Endothelial cell of umbilical vein (primary cell): Measurements from ENCODE around the gene BHMT. TPM values are rescaled to one million over a fixed set of nuclear protein-coding genes. Genes with fewer than 3 reads are reported as not detected.

Source experiments
- BruUV-seq: library from RNA; stranded (reverse); fragments of 400-500 nt; replicated peaks from 2 replicates; lab custom pipeline; 2021; lab: Mats Ljungman, UMichigan
- CTCF ChIA-PET: fragments of 300-600, 350-600 bp; sonication (Branson Sonifier 250); formaldehyde crosslinking; loops from one replicate; lab custom pipeline; 2021; ENCODE audit warnings: antibody characterized with exemption, inconsistent platforms; lab: Charles Lee
- POLR2A ChIA-PET: fragments of 300-600, 350-600 bp; sonication (Branson Sonifier 250); formaldehyde crosslinking; loops from one replicate; lab custom pipeline; 2021; ENCODE audit warnings: antibody characterized with exemption, inconsistent platforms; lab: Charles Lee
- DNase-seq: peaks from one replicate; pipeline ENCODE4 v3.0.0-alpha.2; 2011; ENCODE audit warnings: low read depth, low spot score
- FAIRE-seq: peaks from 2 replicates; lab custom pipeline; 2011; peaks lifted over from hg19 to GRCh38; lab: Jason Lieb, UNC
- H2AFZ ChIP-seq: 2 replicates; pipeline ENCODE4 v1.6.0; 2012; ENCODE audit warnings: low read depth, low read length, control low read depth, inconsistent platforms
- H3K27ac ChIP-seq: 2 replicates; pipeline ENCODE4 v1.5.1; 2011; ENCODE audit warnings: low read depth, mild to moderate bottlenecking, control low read depth, low read length, moderate library complexity; ENCODE audit not compliant: insufficient read depth
- H3K27me3 ChIP-seq, 2 experiments: 2 replicates each; pipeline versions ENCODE4 v1.6.0 to v1.6.1; 2011; ENCODE audit warnings: low read length in 2 of 2, mixed read lengths in 1 of 2; ENCODE audit not compliant: control insufficient read depth in 2 of 2, insufficient read depth in 2 of 2
- H3K36me3 ChIP-seq, 2 experiments: 2 replicates in 1 of 2; 3 replicates in 1 of 2; pipeline ENCODE4 v1.5.1; 2011; ENCODE audit warnings: low read length in 2 of 2, mild to moderate bottlenecking in 1 of 2, moderate library complexity in 1 of 2; ENCODE audit not compliant: control insufficient read depth in 2 of 2, insufficient read depth in 2 of 2; ENCODE audit errors: extremely low read depth in 1 of 2
- H3K4me1 ChIP-seq: 3 replicates; pipeline ENCODE4 v1.5.1; 2011; ENCODE audit warnings: mild to moderate bottlenecking, low read length; ENCODE audit not compliant: control insufficient read depth, insufficient read depth; ENCODE audit errors: extremely low read depth
- H3K4me2 ChIP-seq: 2 replicates; pipeline ENCODE4 v1.6.1; 2011; ENCODE audit warnings: low read length, control low read depth, mixed read lengths; ENCODE audit not compliant: insufficient read depth
- H3K4me3 ChIP-seq, 3 experiments: fragments of 200-600 bp in 1 of 3; sonication (generic), shearing (Covaris generic) in 1 of 3; replicated peaks in 1 of 3; 2 replicates each; pipeline ENCODE4 v1.5.1; 2011 to 2016; ENCODE audit warnings: control low read depth in 3 of 3, low read length in 3 of 3, mild to moderate bottlenecking in 2 of 3, inconsistent platforms in 1 of 3, low read depth in 1 of 3, moderate library complexity in 1 of 3; ENCODE audit not compliant: insufficient read depth in 1 of 3
- H3K79me2 ChIP-seq: 2 replicates; pipeline ENCODE4 v1.6.0; 2012; ENCODE audit warnings: low read length, inconsistent platforms; ENCODE audit not compliant: control insufficient read depth, insufficient read depth
- H3K9ac ChIP-seq: replicated peaks from 2 replicates; pipeline ENCODE3; 2011; ENCODE audit warnings: low read length, control low read depth; ENCODE audit not compliant: insufficient read depth; ENCODE audit errors: extremely low read depth
- H3K9me1 ChIP-seq: replicated peaks from 3 replicates; pipeline ENCODE4 v1.6.0; 2011; ENCODE audit warnings: mild to moderate bottlenecking, low read length; ENCODE audit not compliant: control insufficient read depth, insufficient read depth; ENCODE audit errors: extremely low read depth
- H3K9me3 ChIP-seq: replicated peaks from 2 replicates; pipeline ENCODE4 v1.5.1; 2012; ENCODE audit warnings: low read length, inconsistent platforms; ENCODE audit not compliant: control insufficient read depth, insufficient read depth
- H4K20me1 ChIP-seq: replicated peaks from 2 replicates; pipeline ENCODE3; 2011; ENCODE audit warnings: mild to moderate bottlenecking, low read length; ENCODE audit not compliant: control insufficient read depth, insufficient read depth; ENCODE audit errors: extremely low read depth
- CTCF ChIP-seq, 2 donors: IDR thresholded peaks; 1 replicate in 1 of 2; 2 replicates in 1 of 2; pipeline ENCODE4 v1.5.1; 2011; ENCODE audit warnings: low read length in 2 of 2, mild to moderate bottlenecking in 2 of 2, moderate library complexity in 2 of 2, control low read depth in 1 of 2, inconsistent platforms in 1 of 2, low read depth in 1 of 2; ENCODE audit not compliant: insufficient read depth in 1 of 2; ENCODE audit errors: extremely low read depth in 1 of 2
- EZH2 ChIP-seq: IDR thresholded peaks from 2 replicates; pipeline ENCODE4 v1.6.1; 2012; ENCODE audit warnings: borderline replicate concordance, low read depth, mild to moderate bottlenecking, moderate library complexity, low read length, inconsistent platforms; ENCODE audit not compliant: severe bottlenecking
- FOS ChIP-seq: IDR thresholded peaks from 2 replicates; pipeline ENCODE4 v1.6.1; 2011; ENCODE audit warnings: mild to moderate bottlenecking, low read length, moderate library complexity, borderline replicate concordance; ENCODE audit not compliant: insufficient read depth
- GATA2 ChIP-seq: IDR thresholded peaks from 2 replicates; pipeline ENCODE4 v1.7.0; 2011; ENCODE audit warnings: low read depth, mild to moderate bottlenecking, moderate library complexity, mixed read lengths, low read length; ENCODE audit not compliant: insufficient read length, insufficient read depth
- JUN ChIP-seq: IDR thresholded peaks from 2 replicates; pipeline ENCODE4 v1.6.1; 2011; ENCODE audit warnings: borderline replicate concordance, low read depth; ENCODE audit not compliant: insufficient read length, insufficient read depth
- MAX ChIP-seq: IDR thresholded peaks from 2 replicates; pipeline ENCODE4 v1.6.1; 2011; ENCODE audit not compliant: insufficient read depth, insufficient read length
- MYC ChIP-seq: IDR thresholded peaks from one replicate; pipeline ENCODE4 v1.6.1; 2011; ENCODE audit warnings: mild to moderate bottlenecking, low read depth, low read length
- POLR2A ChIP-seq: IDR thresholded peaks from 2 replicates; pipeline ENCODE4 v1.6.1; 2012; ENCODE audit warnings: low read depth, mild to moderate bottlenecking, control low read depth, low read length
- POLR2AphosphoS5 ChIP-seq: IDR thresholded peaks from 2 replicates; pipeline ENCODE4 v1.6.1; 2012; ENCODE audit warnings: low read depth, mild to moderate bottlenecking, control low read depth, low read length, moderate library complexity; ENCODE audit not compliant: insufficient read depth
- dilution Hi-C: fragments of 300-500 bp; cut with MboI; formaldehyde crosslinking; loops from one replicate; pipeline ENCODE4 v1.15.0; 2019; ENCODE audit warnings: low sequenced_read_pairs; ENCODE audit not compliant: extremely low pct_ligation_motif_present
- intact Hi-C: fragments of 100-400 bp; cut with micrococcal nuclease; formaldehyde crosslinking; loops from one replicate; pipeline ENCODE4 v1.10.0; 2022
- polyA plus RNA-seq, 4 experiments: library from polyadenylated mRNA; depleted of rRNA in 3 of 4; stranded (reverse) in 3 of 4; unstranded in 1 of 4; fragments of >200 nt; gene quantifications; 2 replicates each; pipeline versions ENCODE4 v1.2.1 to v1.2.3, GENCODE V29; 2011 to 2012; ENCODE audit warnings: missing spikeins in 1 of 4
- total RNA-seq: library from RNA; stranded (reverse); gene quantifications from 2 replicates; pipeline ENCODE4 v1.2.3, GENCODE V29; 2021

BHMT gene
- total and polyA plus RNA-seq, 2 donors (not counting 3 experiments of a cell fraction or from before 2014, with no cell fraction given) = not detected

GRCh38 chr5:79069488-79070349 lies 41.9 kb upstream of the BHMT start, which contains the start of the genes BHMT2 and DMGDH:
Gene BHMT2, plus strand, starts transcription at chr5:79069767. Its CDS starts 16 bp downstream, at chr5:79069783.
Gene DMGDH, minus strand, starts transcription at chr5:79069674. Its CDS starts 54 bp downstream, at chr5:79069620.
- CTCF ChIA-PET = interaction anchor here (1.2 to 1.8 kb wide), 2 partner anchors 45 to 63 kb away, joined by 6 to 11 read pairs; no protein-coding TSS in a partner anchor
- H3K4me3 ChIP-seq = peak within 1 kb of the TSS in 1 of 3 experiments; percentile 32

More at GRCh38 chr5:79069488-79070349, 41.9 kb upstream of the BHMT start, which contains the start of the genes BHMT2 and DMGDH:
- Histone ChIP-seq H3K27ac (no peak within 1 kb of the TSS), H3K9me1 (no peaks in the 10 kb centered on the region), H3K79me2 (no peaks in the 10 kb centered on the region), H3K4me1 (no peaks in the 10 kb centered on the region), H2AFZ (peak within 1 kb of the TSS; percentile 54), H4K20me1 (no peaks in the 10 kb centered on the region), H3K27me3 (peaks cover 0 to 1% of the 10 kb centered on the region in 2 experiments), H3K36me3 (no peaks in the 10 kb centered on the region), H3K9ac (no peak within 1 kb of the TSS), H3K4me2 (peak within 1 kb of the TSS; percentile 44), H3K9me3 (no peaks in the 10 kb centered on the region)
- TF ChIP-seq JUN = no peak
- no peak for TF ChIP-seq POLR2AphosphoS5
- TF ChIP-seq GATA2 = no peak
- TF ChIP-seq CTCF (IDR thresholded peaks at IDR 0.05; ENCODE audit: extremely low read depth in 1 of 2, insufficient read depth in 1 of 2, low read depth in 1 of 2, low read length in 2 of 2) = no peak
- TF ChIP-seq FOS = no peak
- TF ChIP-seq EZH2 = no peak
- no peak for TF ChIP-seq MYC
- TF ChIP-seq MAX = no peak
- TF ChIP-seq POLR2A = no peak
- intact Hi-C loops (no loop called here), dilution Hi-C loops (no loop called here)
- no TSS peak for BruUV-seq
- POLR2A ChIA-PET = no interaction called here
- DNase-seq (no peak), FAIRE-seq (no peak)
